Gastrocnemius medialis (tissue), 4 donors: Measurements from ENCODE around the gene ECM2. TPM values are rescaled to one million over a fixed set of nuclear protein-coding genes. Genes with fewer than 3 reads are reported as not detected.

Experiments
- ATAC-seq, 2 donors: fragments of 150-250 bp; one replicate each; pipeline ENCODE4 v1.9.1; 2016
- DNase-seq, 2 donors: peaks; one replicate each; pipeline ENCODE4 v3.0.0-alpha.2; 2019
- H3K27ac ChIP-seq, 4 donors: fragments of 200-600 bp; sonication (generic); 1 replicate in 1 of 4; 2 replicates in 3 of 4; pipeline ENCODE4 v1.5.1; 2016 to 2018; ENCODE audit warnings: mild to moderate bottlenecking in 2 of 4, moderate library complexity in 1 of 4
- H3K27me3 ChIP-seq, 3 donors: fragments of 200-600 bp; sonication (generic) in 2 of 3; 1 replicate in 1 of 3; 2 replicates in 2 of 3; pipeline versions ENCODE4 v1.5.1 to v1.6.0; 2016 to 2019; ENCODE audit warnings: mild to moderate bottlenecking in 1 of 3, moderate library complexity in 1 of 3
- H3K36me3 ChIP-seq, 2 donors: fragments of 200-600 bp; sonication (generic) in 1 of 2; one replicate each; pipeline ENCODE4 v1.5.1; 2017 to 2018
- H3K4me1 ChIP-seq, 2 donors: fragments of 200-600 bp; sonication (generic) in 1 of 2; one replicate each; pipeline ENCODE4 v1.5.1; 2016 to 2017; ENCODE audit warnings: mild to moderate bottlenecking in 2 of 2
- H3K4me3 ChIP-seq, 4 donors: fragments of 200-600 bp; sonication (generic) in 3 of 4; 1 replicate in 1 of 4; 2 replicates in 3 of 4; pipeline ENCODE4 v1.5.1; 2016 to 2019; ENCODE audit warnings: mild to moderate bottlenecking in 2 of 4
- H3K9me3 ChIP-seq, 3 donors: fragments of 200-600 bp; sonication (generic) in 2 of 3; 1 replicate in 1 of 3; 2 replicates in 2 of 3; pipeline ENCODE4 v1.5.1; 2016 to 2019
- CTCF ChIP-seq, 5 experiments: fragments of 450-650 bp in 3 of 5; fragments of 200-600 bp in 2 of 5; sonication (generic) in 2 of 5; IDR thresholded peaks in 4 of 5; conservative IDR thresholded peaks in 1 of 5; 1 replicate in 4 of 5; 2 replicates in 1 of 5; pipeline ENCODE4 v1.5.1; 2016 to 2019; ENCODE audit warnings: antibody characterized with exemption in 5 of 5, mild to moderate bottlenecking in 3 of 5, moderate library complexity in 3 of 5
- POLR2A ChIP-seq, 2 donors: fragments of 450-650 bp; IDR thresholded peaks; one replicate each; pipeline ENCODE4 v1.6.1; 2017; ENCODE audit warnings: antibody characterized with exemption in 2 of 2, mild to moderate bottlenecking in 2 of 2, moderate library complexity in 2 of 2
- in situ Hi-C, 4 donors: fragments of 200-750 bp; cut with MboI; loops; one replicate each; pipeline versions ENCODE4 v1.15.0 to v1.8.0; 2017; ENCODE audit warnings: low sequenced_read_pairs in 4 of 4
- intact Hi-C: fragments of 100-400 bp; cut with DNase I; formaldehyde crosslinking; loops from one replicate; pipeline ENCODE4 v1.15.1; 2023; ENCODE audit warnings: low total_unique reads
- total RNA-seq, 4 donors: library from RNA; depleted of rRNA; stranded (reverse); fragments of >200 nt; gene quantifications; one replicate each; pipeline versions ENCODE4 v1.1.0 to v1.2.3, GENCODE V29; 2016

The ECM2 gene
- total RNA-seq, 4 donors from 2014 or later = 1.5 to 9.7 (median 3.9) TPM

GRCh38 chr9:92482329-92482728 lies 53.5 kb downstream of the ECM2 start, which contains the start of gene ASPN:
Gene ASPN (minus strand): TSS chr9:92482506.
- H3K27ac ChIP-seq = peak within 1 kb of the TSS; percentile 12 to 64 (median 55)
- intact Hi-C loops = no loop called here
- in situ Hi-C loops = no loop called here
- H3K9me3 ChIP-seq = no peaks in the 10 kb centered on the region
- DNase-seq (no peak), ATAC-seq (no peak)
- no peaks in the 10 kb centered on the region for H3K27me3 ChIP-seq
- H3K4me3 ChIP-seq = peak within 1 kb of the TSS in 2 of 4 donors; percentile 11 to 26
- no peak for TF ChIP-seq POLR2A (IDR thresholded peaks at IDR 0.05)
- no peak for TF ChIP-seq CTCF (IDR thresholded peaks at IDR 0.05 in 4 of 5, conservative IDR thresholded peaks at IDR 0.05 in 1 of 5)
- peaks cover 13 to 24% of the 10 kb centered on the region in 2 donors for H3K4me1 ChIP-seq
- no peaks in the 10 kb centered on the region for H3K36me3 ChIP-seq

GRCh38 chr9:92480986-92481633 lies 54.7 kb downstream of the ECM2 start:
- peak overlapping the region; percentile 12 to 64 (median 55) for H3K27ac ChIP-seq
- no peak for TF ChIP-seq POLR2A (IDR thresholded peaks at IDR 0.05)
- no peak for TF ChIP-seq CTCF (IDR thresholded peaks at IDR 0.05 in 4 of 5, conservative IDR thresholded peaks at IDR 0.05 in 1 of 5)
- H3K4me3 ChIP-seq = peak overlapping the region in 3 of 4 donors; percentile 11 to 27 (median 26)
- H3K36me3 ChIP-seq = no peaks in the 10 kb centered on the region
- H3K9me3 ChIP-seq = no peaks in the 10 kb centered on the region
- in situ Hi-C loops = no loop called here
- ATAC-seq = no peak
- intact Hi-C loops = no loop called here
- no peaks in the 10 kb centered on the region for H3K27me3 ChIP-seq
- H3K4me1 ChIP-seq = peaks cover 13 to 24% of the 10 kb centered on the region in 2 donors
- no peak for DNase-seq

GRCh38 chr9:92480291-92480771 lies 55.5 kb downstream of the ECM2 start:
- DNase-seq (no peak), ATAC-seq (no peak)
- Histone ChIP-seq H3K27me3 (no peaks in the 10 kb centered on the region), H3K9me3 (no peaks in the 10 kb centered on the region), H3K27ac (peak overlapping the region; percentile 12 to 64 (median 55)), H3K4me3 (peak overlapping the region in 3 of 4 donors; percentile 11 to 27 (median 26)), H3K4me1 (peaks cover 13 to 24% of the 10 kb centered on the region in 2 donors), H3K36me3 (no peaks in the 10 kb centered on the region)
- intact Hi-C loops = no loop called here
- TF ChIP-seq POLR2A (IDR thresholded peaks at IDR 0.05) = no peak
- no peak for TF ChIP-seq CTCF (IDR thresholded peaks at IDR 0.05 in 4 of 5, conservative IDR thresholded peaks at IDR 0.05 in 1 of 5)
- in situ Hi-C loops = no loop called here

GRCh38 chr9:92479346-92479745 lies 56.4 kb downstream of the ECM2 start:
- Histone ChIP-seq H3K4me1 (peaks cover 13 to 23% of the 10 kb centered on the region in 2 donors), H3K9me3 (no peaks in the 10 kb centered on the region), H3K36me3 (no peaks in the 10 kb centered on the region), H3K4me3 (no peak overlapping the region), H3K27me3 (no peaks in the 10 kb centered on the region), H3K27ac (peak overlapping the region in 2 of 4 donors; percentile 3 to 64)
- ATAC-seq (no peak), DNase-seq (no peak)
- TF ChIP-seq CTCF (IDR thresholded peaks at IDR 0.05 in 4 of 5, conservative IDR thresholded peaks at IDR 0.05 in 1 of 5) = no peak
- no peak for TF ChIP-seq POLR2A (IDR thresholded peaks at IDR 0.05)
- intact Hi-C loops (no loop called here), in situ Hi-C loops (no loop called here)
